Measurements from ENCODE around the gene PFDN6. TPM values are rescaled to one million over a fixed set of nuclear protein-coding genes. Genes with fewer than 3 reads are reported as not detected.

Gene PFDN6
- total and polyA plus RNA-seq, 2 of the 13 experiments (the other 11 are each of a cell fraction or from before 2014, with no cell fraction given) = 75.5 to 87.0 TPM

DNA sequence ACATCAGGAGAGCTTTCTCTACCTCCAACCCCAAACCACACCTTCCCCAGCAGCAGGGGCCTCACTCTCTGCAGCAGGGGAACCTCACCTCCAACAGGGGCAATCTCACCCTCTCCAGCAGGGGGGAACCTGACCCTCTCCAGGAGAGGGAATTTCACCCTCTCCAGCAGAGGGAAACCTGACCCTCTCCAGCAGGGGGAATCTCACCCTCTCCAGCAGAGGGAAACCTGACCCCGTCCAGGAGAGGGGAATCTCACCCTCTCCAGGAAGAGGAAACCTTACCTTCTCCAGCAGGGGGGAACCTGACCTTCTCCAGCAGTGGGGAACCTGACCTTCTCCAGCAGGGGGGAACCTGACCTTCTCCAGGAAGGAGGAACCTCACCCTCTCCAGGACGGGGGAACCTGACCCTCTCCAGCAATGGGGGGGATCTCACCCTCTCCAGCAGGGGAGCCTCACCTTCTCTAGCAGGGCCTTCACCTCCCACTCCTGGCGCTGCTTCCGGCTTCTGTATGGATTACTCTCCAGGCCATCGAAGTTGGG, 9.4 kb upstream of the PFDN6 start (continued):
- TF ChIP-seq, protein P1, sequence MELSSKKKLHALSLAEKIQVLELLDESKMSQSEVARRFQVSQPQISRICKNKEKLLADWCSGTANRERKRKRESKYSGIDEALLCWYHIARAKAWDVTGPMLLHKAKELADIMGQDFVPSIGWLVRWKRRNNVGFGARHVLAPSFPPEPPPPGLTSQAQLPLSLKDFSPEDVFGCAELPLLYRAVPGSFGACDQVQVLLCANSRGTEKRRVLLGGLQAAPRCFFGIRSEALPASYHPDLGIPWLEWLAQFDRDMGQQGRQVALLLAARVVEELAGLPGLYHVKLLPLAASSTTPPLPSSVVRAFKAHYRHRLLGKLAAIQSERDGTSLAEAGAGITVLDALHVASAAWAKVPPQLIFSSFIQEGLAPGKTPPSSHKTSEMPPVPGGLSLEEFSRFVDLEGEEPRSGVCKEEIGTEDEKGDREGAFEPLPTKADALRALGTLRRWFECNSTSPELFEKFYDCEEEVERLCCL (CRISPR knock-in tag; IDR thresholded peaks at IDR 0.05; ENCODE audit: borderline replicate concordance) = no peak
- TF ChIP-seq RFXANK (CRISPR knock-in tag; IDR thresholded peaks at IDR 0.05) (no peak), STAG1 (CRISPR knock-in tag; IDR thresholded peaks at IDR 0.05) (peak; percentile 86), ZNF780A (CRISPR knock-in tag; IDR thresholded peaks at IDR 0.05) (no peak), ZNF30 (CRISPR knock-in tag; IDR thresholded peaks at IDR 0.05) (no peak), MED1 (CRISPR knock-in tag; IDR thresholded peaks at IDR 0.05) (no peak; the same call in 1 of the 2 replicates), MYNN (CRISPR knock-in tag; IDR thresholded peaks at IDR 0.05; ENCODE audit: low read depth) (no peak), AHR (CRISPR knock-in tag; IDR thresholded peaks at IDR 0.05) (no peak), KLF6 (CRISPR knock-in tag; IDR thresholded peaks at IDR 0.05) (no peak), ZNF558 (CRISPR knock-in tag; IDR thresholded peaks at IDR 0.05; ENCODE audit: borderline replicate concordance) (no peak), CREM (IDR thresholded peaks at IDR 0.05) (no peak), CREM (CRISPR knock-in tag; IDR thresholded peaks at IDR 0.05) (no peak), TRIM24 (CRISPR knock-in tag; IDR thresholded peaks at IDR 0.05) (no peak), NR2F2 (IDR thresholded peaks at IDR 0.05; ENCODE audit: borderline replicate concordance, low read depth) (peak; percentile 12; the same call in 1 of the 2 replicates), CCAR2 (optimal IDR thresholded peaks at IDR 0.05; ENCODE audit: low read depth, low read length) (peak; percentile 64)
- TF ChIP-seq, protein P2, sequence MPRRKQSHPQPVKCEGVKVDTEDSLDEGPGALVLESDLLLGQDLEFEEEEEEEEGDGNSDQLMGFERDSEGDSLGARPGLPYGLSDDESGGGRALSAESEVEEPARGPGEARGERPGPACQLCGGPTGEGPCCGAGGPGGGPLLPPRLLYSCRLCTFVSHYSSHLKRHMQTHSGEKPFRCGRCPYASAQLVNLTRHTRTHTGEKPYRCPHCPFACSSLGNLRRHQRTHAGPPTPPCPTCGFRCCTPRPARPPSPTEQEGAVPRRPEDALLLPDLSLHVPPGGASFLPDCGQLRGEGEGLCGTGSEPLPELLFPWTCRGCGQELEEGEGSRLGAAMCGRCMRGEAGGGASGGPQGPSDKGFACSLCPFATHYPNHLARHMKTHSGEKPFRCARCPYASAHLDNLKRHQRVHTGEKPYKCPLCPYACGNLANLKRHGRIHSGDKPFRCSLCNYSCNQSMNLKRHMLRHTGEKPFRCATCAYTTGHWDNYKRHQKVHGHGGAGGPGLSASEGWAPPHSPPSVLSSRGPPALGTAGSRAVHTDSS (CRISPR knock-in tag; conservative IDR thresholded peaks at IDR 0.05) = no peak
- TF ChIP-seq, protein P3, sequence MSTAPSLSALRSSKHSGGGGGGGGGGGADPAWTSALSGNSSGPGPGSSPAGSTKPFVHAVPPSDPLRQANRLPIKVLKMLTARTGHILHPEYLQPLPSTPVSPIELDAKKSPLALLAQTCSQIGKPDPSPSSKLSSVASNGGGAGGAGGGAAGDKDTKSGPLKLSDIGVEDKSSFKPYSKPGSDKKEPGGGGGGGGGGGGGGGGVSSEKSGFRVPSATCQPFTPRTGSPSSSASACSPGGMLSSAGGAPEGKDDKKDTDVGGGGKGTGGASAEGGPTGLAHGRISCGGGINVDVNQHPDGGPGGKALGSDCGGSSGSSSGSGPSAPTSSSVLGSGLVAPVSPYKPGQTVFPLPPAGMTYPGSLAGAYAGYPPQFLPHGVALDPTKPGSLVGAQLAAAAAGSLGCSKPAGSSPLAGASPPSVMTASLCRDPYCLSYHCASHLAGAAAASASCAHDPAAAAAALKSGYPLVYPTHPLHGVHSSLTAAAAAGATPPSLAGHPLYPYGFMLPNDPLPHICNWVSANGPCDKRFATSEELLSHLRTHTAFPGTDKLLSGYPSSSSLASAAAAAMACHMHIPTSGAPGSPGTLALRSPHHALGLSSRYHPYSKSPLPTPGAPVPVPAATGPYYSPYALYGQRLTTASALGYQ (CRISPR knock-in tag; IDR thresholded peaks at IDR 0.05) = no peak
- TF ChIP-seq, protein P4, sequence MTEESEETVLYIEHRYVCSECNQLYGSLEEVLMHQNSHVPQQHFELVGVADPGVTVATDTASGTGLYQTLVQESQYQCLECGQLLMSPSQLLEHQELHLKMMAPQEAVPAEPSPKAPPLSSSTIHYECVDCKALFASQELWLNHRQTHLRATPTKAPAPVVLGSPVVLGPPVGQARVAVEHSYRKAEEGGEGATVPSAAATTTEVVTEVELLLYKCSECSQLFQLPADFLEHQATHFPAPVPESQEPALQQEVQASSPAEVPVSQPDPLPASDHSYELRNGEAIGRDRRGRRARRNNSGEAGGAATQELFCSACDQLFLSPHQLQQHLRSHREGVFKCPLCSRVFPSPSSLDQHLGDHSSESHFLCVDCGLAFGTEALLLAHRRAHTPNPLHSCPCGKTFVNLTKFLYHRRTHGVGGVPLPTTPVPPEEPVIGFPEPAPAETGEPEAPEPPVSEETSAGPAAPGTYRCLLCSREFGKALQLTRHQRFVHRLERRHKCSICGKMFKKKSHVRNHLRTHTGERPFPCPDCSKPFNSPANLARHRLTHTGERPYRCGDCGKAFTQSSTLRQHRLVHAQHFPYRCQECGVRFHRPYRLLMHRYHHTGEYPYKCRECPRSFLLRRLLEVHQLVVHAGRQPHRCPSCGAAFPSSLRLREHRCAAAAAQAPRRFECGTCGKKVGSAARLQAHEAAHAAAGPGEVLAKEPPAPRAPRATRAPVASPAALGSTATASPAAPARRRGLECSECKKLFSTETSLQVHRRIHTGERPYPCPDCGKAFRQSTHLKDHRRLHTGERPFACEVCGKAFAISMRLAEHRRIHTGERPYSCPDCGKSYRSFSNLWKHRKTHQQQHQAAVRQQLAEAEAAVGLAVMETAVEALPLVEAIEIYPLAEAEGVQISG (CRISPR knock-in tag; IDR thresholded peaks at IDR 0.05) = peak; percentile 31
- TF ChIP-seq, protein P5, sequence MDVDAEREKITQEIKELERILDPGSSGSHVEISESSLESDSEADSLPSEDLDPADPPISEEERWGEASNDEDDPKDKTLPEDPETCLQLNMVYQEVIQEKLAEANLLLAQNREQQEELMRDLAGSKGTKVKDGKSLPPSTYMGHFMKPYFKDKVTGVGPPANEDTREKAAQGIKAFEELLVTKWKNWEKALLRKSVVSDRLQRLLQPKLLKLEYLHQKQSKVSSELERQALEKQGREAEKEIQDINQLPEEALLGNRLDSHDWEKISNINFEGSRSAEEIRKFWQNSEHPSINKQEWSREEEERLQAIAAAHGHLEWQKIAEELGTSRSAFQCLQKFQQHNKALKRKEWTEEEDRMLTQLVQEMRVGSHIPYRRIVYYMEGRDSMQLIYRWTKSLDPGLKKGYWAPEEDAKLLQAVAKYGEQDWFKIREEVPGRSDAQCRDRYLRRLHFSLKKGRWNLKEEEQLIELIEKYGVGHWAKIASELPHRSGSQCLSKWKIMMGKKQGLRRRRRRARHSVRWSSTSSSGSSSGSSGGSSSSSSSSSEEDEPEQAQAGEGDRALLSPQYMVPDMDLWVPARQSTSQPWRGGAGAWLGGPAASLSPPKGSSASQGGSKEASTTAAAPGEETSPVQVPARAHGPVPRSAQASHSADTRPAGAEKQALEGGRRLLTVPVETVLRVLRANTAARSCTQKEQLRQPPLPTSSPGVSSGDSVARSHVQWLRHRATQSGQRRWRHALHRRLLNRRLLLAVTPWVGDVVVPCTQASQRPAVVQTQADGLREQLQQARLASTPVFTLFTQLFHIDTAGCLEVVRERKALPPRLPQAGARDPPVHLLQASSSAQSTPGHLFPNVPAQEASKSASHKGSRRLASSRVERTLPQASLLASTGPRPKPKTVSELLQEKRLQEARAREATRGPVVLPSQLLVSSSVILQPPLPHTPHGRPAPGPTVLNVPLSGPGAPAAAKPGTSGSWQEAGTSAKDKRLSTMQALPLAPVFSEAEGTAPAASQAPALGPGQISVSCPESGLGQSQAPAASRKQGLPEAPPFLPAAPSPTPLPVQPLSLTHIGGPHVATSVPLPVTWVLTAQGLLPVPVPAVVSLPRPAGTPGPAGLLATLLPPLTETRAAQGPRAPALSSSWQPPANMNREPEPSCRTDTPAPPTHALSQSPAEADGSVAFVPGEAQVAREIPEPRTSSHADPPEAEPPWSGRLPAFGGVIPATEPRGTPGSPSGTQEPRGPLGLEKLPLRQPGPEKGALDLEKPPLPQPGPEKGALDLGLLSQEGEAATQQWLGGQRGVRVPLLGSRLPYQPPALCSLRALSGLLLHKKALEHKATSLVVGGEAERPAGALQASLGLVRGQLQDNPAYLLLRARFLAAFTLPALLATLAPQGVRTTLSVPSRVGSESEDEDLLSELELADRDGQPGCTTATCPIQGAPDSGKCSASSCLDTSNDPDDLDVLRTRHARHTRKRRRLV (CRISPR knock-in tag; IDR thresholded peaks at IDR 0.05) = no peak
